Sciatic nerve (tissue), 2 donors: ENCODE results near the gene B3GNT3. TPM values are rescaled to one million over a fixed set of nuclear protein-coding genes. Genes with fewer than 3 reads are reported as not detected.

Source experiments
- ATAC-seq: fragments of 200-7000 bp; cut with Tn5 transposase; one replicate; pipeline ENCODE4 v1.9.1; 2020; ENCODE audit warnings: mild to moderate bottlenecking, moderate library complexity
- DNase-seq: peaks from one replicate; pipeline ENCODE4 v3.0.0-alpha.2; 2020; ENCODE audit warnings: low spot score
- intact Hi-C: fragments of 100-400 bp; cut with DNase I; formaldehyde crosslinking; loops from one replicate; pipeline ENCODE4 v1.14.2; 2022
- total RNA-seq: library from RNA; stranded (reverse); fragmentation: NEBNext Ultra II Directional; extraction: Animal tissue kit (Norgen Biotek cat#: 25700); gene quantifications from one replicate; pipeline ENCODE4 v1.2.1, GENCODE V29; 2021
- donor health status: DM: no; HTN: no; CAD: no.
- donor health status: DM: no; HTN: no; CAD: no.

B3GNT3 gene
- total RNA-seq, 1 donor from 2014 or later: 0.58 TPM

DNA sequence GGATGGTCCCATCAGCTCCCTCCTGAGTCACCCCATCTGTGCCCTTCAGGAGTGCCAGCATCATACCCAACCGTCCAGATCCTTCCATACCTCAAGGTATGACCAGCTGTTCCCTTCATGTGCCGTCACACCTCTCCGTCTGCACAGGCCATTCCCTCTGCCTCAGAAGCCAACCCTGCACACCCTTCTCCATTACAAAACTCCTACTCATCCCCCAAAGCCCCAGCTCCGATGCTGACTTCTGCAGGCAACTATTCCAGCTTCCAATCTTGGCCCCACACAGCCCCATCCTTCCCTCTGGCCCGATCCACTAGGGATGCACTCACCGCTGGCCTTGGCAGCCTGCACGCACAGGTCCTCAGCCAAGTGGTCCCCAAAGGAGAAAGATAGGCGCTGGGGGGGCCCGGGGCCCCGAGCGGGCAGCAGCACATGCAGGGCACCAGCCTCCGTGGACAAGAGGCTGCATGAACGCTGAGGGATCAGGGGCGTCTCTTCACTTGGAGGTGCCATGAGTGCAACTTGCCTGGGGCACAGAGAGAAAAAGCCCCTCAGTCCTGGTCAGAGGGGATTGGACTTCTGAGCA is 49.1 kb downstream of the B3GNT3 start:
- intact Hi-C loops: no loop called here
- ATAC-seq (no peak), DNase-seq (no peak)

GRCh38 chr19:17846146-17846545 is 51.2 kb downstream of the B3GNT3 start:
- DNase-seq (no peak), ATAC-seq (no peak)
- intact Hi-C loops: no loop called here

DNA sequence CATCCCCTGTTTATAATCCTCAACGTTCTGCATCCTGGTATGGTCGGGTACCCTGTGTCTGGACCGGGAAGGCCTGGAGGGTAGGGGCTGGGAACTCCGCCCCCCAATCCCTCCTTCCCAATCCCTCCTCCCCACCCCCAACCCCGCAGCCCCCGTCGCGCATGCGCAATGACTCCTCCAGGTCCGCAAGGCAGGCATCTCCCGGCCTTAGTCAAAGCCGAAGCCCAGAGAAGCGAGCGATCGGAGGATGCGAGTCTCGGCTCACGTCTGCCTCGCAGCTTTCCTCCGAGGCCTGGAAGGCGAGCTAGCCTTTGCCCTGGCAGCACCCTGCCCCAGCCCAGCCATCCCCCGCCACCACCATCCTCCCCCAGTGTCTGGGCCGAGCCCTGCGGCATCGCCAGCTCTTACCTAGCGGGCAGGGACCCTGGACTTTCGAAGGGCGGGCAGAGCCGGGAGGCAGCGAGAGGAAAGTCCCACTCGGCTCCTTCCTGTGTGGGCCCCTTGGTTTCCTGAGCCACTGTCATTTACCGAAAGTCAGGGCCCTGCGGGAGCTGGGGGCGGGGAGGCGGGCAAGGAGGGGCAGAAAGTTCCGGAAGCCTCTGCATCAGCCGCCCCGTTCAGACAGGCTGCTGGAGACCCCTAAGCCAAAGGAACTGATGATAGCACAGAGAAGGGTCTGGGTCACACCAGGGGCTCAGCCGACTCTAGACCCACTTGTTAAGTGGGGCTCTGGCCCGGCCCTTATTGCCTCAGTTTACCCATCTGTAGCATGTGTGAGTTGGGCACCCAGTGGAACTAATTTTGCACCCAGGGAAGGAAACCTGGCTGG is 52.8 kb downstream of the B3GNT3 start, which contains the start of gene JAK3:
TSS of gene JAK3 (minus strand) at position 445 of the 829 bp plus-strand sequence. CDS start 3,565 bp downstream, outside the sequence.
- intact Hi-C loops: no loop called here
- DNase-seq (peak; percentile 78), ATAC-seq (peak; percentile 63)

GRCh38 chr19:17848595-17849292 is 53.8 kb downstream of the B3GNT3 start:
- intact Hi-C loops: no loop called here
- no peak for ATAC-seq
- DNase-seq: no peak

- no peak for ATAC-seq
- no peak for DNase-seq
- intact Hi-C loops: loop anchor here (10.0 kb wide), 1 partner anchor 141 kb away; no protein-coding TSS in a partner anchor
Measured at GRCh38 chr19:17854061-17854460, 59.1 kb downstream of the B3GNT3 start.

DNA sequence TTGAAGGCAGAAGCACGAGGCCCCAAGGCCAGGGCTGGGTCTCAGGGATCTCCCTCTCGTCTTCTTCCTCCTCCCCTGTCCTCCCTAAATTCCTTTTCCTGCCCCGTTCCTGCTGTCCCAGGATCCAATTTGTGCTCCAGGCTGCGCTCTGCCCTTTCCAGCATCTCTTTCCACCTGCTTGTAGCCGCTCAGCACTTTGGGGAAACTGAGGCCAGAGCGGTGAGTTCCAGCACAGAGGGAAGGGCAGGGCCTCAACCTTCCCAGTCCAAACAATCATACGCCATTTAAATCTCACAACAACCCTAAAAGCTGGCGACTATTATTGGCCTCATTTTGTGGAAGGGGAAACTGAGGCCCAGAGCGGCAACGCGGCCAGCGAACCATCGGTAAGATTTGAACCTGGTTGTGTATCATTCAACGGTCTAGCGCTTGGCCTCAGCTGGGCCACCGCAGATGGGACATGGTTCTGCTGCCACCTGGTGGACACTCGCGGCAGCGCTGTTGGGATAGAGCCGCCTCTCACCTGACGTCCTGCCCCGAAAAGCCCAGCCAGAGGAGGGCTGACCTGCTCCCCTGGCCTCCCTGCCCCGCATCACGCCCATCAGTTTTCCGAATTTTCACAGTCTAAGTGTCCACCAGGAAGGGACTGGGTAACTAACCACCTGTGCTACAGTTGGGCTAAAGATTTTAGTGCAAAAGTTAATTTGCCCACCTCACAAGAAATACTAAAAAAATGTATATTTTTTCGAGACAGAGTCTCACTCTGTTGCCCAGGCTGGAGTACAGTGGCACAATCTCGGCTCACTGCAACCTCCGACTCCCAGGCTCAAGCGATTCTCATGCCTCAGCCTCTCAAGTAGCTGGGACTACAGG is 60.6 kb downstream of the B3GNT3 start:
- DNase-seq (peak; percentile 95), ATAC-seq (peak; percentile 60)
- intact Hi-C loops: loop anchor here (10.0 kb wide), 1 partner anchor 139 kb away; no protein-coding TSS in a partner anchor

GRCh38 chr19:17859533-17860330 is 64.8 kb downstream of the B3GNT3 start, which contains the start of gene RPL18A:
TSS of gene RPL18A (plus strand) at chr19:17859910. CDS start at chr19:17859957, 47 bp downstream.
- DNase-seq: peak; percentile 99
- intact Hi-C loops: loop anchor here (10.0 kb wide), 1 partner anchor 135 kb away; no protein-coding TSS in a partner anchor
- peak; percentile 99 for ATAC-seq

DNA sequence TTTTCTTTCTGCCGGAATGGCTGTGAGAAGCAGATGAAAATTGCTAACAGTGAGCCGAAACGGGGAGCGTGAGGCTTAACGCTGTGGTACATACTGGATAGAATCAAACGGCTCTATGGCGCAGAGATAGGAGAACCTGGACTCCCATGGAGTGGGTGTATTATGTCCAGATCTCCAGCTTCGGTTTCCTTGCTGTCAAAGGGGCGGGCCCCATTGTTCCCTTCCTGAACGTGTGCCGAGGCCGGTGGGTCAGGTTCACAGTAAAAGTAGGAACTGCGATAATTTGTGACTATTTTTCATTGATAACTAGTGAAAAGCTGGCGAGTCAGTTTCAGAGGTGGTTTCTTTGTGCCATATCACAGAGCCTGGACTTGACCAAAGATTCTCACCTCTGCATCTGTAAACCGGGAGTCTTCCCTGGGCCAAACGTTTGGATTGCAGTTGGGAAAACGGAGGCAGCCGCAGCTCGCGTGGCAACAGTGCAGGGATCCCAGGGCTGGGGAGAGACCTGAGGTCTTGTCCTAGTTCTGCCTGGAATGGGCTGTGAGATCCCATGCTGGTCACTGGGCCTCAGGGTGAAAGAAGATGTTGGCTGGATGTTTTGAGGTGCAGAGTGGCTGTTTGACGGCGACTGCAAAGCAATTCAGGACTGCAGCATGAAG is 65.5 kb downstream of the B3GNT3 start:
- DNase-seq (no peak), ATAC-seq (no peak)
- intact Hi-C loops: no loop called here

- ATAC-seq (no peak), DNase-seq (no peak)
- intact Hi-C loops: no loop called here
Measured at GRCh38 chr19:17860993-17861360, 66.0 kb downstream of the B3GNT3 start.

DNA sequence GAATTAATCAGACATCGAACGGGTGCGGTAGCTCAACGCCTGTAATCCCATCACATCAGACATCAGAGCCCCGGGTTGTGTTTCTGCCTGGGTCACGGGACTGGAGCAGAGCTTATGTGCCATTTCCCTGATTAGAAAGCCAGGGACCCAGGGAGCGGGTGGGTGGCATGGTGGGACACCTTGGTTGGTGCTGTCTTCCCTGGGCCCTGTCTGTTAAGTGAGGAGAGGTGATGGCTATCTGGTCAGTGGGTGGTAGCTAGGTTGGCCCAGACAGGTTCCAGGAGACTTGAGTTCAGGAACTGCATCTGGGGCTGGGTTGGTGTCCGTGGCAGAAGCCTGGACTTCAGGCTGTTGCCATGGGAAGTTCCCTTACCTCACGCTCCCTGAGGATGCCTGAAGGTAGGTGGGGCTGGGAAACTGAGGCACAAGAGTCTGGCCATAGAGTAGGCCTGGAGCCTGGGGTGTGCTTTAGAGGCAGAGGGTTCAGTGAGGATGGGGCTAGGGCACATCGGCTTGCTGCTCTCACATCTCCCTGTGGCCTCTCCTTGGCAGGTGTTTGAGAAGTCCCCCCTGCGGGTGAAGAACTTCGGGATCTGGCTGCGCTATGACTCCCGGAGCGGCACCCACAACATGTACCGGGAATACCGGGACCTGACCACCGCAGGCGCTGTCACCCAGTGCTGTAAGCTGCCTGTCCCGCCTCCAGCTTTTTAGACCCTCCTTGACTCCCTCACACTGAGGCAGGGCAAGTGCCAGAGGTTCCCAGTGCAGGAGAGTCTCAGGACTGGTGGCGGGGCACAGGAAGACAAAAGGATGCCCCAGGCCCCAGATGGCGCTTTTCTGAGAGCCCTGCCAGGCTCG is 66.8 kb downstream of the B3GNT3 start:
- DNase-seq (no peak), ATAC-seq (no peak)
- intact Hi-C loops: no loop called here

DNA sequence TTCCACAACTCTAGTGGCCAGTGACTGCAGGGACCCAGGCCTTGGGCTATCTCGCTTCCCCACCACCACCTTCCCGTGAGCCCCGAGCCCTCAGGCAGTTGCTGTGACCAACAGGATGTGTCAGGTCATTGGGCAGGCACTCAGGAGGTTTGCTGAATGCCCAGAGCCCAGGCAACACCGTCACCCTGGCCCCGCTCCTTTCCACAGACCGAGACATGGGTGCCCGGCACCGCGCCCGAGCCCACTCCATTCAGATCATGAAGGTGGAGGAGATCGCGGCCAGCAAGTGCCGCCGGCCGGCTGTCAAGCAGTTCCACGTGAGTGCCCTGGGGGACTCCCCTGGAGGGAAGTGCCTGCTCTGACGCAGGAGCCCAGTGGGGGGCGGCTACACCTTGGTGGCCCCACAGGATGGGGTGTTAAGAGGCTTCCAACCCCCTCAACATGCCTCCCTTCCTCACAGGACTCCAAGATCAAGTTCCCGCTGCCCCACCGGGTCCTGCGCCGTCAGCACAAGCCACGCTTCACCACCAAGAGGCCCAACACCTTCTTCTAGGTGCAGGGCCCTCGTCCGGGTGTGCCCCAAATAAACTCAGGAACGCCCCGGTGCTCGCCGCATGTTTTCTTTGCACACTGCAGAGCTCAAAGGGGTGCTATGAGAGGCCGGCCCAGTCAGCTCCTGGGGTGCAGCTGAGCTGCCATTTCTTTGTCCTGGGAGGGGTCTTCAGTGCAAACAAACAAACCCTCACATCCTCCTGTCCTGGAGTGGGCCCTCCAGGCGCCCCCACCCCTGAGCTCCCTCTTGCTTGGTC is 68.0 kb downstream of the B3GNT3 start:
- intact Hi-C loops: no loop called here
- ATAC-seq (no peak), DNase-seq (no peak)

Other genes starting within 250 kb of the B3GNT3 start
- gene COLGALT1, start 239.5 kb upstream of the B3GNT3 start, total RNA-seq: 84.0 TPM
- gene UNC13A, start 106.8 kb upstream of the B3GNT3 start, total RNA-seq: 0.13 TPM
- gene MAP1S, start 75.7 kb upstream of the B3GNT3 start, total RNA-seq: 55.8 TPM
- 6.1 TPM for gene FCHO1, start 43.7 kb upstream of the B3GNT3 start, total RNA-seq
- gene INSL3, start 26.4 kb downstream of the B3GNT3 start, total RNA-seq: not detected
- gene JAK3, start 52.8 kb downstream of the B3GNT3 start, total RNA-seq: 18.4 TPM
- gene RPL18A, start 64.8 kb downstream of the B3GNT3 start, total RNA-seq: 1,112 TPM
- gene SLC5A5, start 76.8 kb downstream of the B3GNT3 start, total RNA-seq: not detected
- gene CCDC124, start 137.9 kb downstream of the B3GNT3 start, total RNA-seq: 55.1 TPM
- gene KCNN1, start 172.0 kb downstream of the B3GNT3 start, total RNA-seq: 1.4 TPM
- 38.2 TPM for gene ARRDC2, start 213.0 kb downstream of the B3GNT3 start, total RNA-seq